HG03432 (cell line): Measurements from ENCODE around the gene SIK2.

Source experiments
- ATAC-seq: cut with Tn5 transposase; IDR thresholded peaks from one replicate; pipeline ENCODE4 v1.9.1; 2021; ENCODE audit warnings: mild to moderate bottlenecking, moderate library complexity; ENCODE audit not compliant: unreplicated experiment

Gene SIK2

GRCh38 chr11:111601979-111602864 is at the start of gene SIK2:
Gene SIK2 (plus strand): TSS chr11:111602449. CDS start chr11:111602564, 115 bp downstream.
- ATAC-seq: peak; percentile 89

GRCh38 chr11:111554532-111554931 is 47.7 kb upstream of the SIK2 start:
- ATAC-seq: no peak

- ATAC-seq: no peak
Measured at GRCh38 chr11:111555255-111555654, 47.0 kb upstream of the SIK2 start.

DNA sequence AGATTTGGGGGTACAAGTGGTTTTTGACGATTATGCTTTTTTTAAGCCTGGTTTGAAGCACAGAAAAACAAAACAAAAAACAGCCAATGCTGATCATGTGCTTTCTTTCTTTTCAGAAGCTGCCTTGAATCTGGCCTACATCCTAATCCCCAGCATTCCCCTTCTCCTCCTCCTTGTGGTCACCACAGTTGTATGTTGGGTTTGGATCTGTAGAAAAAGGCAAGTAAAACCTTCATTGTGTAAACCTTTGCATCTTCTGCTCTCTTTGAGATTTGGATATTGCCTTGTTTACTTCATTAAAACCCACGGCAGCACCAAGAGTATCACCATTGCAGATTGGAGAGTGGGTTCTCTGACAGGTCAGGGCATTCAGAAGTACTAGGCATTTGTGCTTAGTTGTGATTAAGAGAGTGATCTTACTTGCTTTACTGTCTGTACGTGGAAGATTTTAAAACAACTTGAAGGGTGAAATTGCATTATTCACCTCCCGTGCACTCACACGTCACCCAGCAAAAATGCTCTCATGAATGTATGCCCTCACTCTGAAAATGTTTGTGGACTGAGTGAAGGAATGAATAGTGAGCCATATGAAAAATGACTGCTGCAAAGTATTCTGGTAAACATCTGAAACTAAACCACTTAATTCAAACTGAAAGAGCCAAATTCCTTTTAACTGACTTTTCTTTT is 44.7 kb upstream of the SIK2 start:
- ATAC-seq: no peak

GRCh38 chr11:111559800-111560464 is 42.3 kb upstream of the SIK2 start:
- ATAC-seq: no peak

GRCh38 chr11:111560800-111561199 is 41.4 kb upstream of the SIK2 start:
- ATAC-seq: no peak

DNA sequence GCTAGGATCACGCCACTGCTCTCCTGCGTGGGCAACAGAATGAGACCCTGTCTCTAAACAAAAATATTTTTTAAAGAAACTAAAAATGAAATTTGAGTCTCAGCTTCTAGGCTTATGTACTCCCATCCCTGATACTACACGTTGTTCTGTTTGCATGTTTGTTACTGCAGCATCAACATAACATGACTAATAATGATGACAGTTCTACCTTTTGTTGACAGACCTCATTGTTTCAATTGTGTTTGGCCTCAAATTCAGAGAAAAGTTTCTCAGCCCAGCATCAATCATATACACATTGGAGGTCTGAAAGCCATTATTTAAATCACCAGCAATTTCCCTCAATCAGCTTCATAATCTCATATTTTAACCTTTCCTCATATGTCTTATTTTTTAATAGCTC is 40.9 kb upstream of the SIK2 start:
- no peak for ATAC-seq

DNA sequence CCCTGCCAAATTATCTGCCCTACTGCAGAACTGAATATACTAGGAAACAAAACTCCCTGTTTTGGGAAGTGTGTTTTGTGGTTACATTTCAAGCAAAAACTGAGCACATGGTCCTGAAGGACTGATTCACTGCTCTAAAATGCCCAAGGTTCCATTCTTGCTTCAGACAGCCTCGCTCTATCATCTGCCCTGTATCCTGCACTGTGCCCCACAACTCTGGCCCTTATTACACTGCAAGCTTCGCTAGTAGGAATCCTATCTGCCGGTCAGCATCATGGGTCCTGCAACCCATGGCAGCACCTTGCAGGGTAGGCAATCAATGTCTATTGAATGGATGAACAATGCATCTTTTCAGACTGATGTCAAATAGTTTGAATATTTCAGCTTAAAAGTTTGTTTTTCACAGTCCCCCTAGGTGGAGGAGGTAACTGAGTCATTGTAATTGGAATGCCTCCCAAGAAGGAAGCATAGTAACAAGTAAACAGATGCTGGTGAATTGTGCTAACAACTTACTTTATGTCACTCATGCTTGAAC is 40.4 kb upstream of the SIK2 start:
- ATAC-seq: no peak

DNA sequence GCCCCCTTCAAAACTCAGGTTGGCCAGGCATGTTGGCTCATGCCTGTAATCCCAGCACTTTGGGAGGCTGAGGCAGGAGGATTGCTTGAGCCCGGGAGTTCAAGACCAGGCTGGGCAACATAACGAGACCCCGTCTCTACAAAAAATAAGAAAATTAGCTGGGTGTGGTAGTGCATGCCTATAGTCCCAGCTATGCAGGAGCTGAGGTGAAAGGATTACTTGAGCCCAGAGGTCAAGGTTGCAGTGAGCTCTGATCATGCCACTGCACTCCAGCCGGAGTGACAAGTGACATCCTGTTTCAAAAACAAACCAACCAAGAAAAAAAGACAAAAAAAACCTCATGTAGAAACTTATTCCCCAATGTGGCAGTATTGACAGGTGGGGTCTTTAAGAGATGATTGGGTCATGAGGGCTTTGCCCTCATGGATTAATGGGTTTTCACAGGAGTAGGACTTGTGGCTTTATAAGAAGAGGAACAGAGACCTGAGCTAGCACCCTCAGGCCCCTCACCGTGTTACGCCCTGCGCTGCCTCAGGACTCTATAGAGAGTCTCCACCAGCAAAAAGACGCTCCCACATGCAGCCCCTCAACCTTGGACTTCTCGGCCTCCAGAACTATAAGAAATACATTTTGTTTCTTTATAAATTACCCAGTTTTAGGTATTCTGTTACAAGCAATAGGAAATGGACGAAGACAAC is 39.4 kb upstream of the SIK2 start:
- ATAC-seq: no peak

GRCh38 chr11:111565114-111565720 is 37.0 kb upstream of the SIK2 start:
- no peak for ATAC-seq

GRCh38 chr11:111566324-111566723 is 35.9 kb upstream of the SIK2 start:
- no peak for ATAC-seq

- ATAC-seq: no peak
Measured at GRCh38 chr11:111569476-111569875, 32.8 kb upstream of the SIK2 start.

GRCh38 chr11:111570796-111571195 is 31.5 kb upstream of the SIK2 start:
- ATAC-seq: no peak

DNA sequence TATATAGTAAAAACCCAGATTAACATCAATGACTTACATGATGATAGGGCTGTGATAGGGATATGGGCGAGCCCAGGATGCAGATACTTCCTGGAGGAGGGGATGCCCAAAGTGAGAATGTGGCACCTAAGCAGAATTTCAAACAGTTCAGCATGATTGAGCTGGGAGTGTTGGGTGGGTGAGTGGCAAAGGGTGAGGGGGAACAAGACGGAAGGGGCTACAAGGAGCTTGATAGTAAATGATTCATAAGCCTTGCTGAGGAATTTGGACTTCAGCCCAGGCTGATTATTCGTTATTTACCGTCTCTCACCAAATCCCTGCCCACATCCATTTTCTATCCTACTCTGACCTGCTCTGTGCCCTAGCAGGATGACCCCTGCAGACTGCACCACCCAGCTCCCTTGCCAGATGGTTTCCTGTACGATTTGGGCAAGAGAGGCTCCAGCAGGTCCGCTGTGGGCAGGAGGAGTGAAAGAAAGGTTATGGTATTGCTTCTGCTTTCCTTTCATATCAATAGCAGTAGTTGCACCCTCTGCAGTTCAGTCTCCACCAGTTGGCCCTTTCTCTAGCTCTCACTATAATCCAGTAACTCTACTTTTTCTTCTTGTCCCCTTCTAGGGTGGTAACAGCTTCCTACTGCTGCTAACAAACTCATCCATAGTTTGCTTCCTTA is 30.3 kb upstream of the SIK2 start:
- ATAC-seq: no peak

DNA sequence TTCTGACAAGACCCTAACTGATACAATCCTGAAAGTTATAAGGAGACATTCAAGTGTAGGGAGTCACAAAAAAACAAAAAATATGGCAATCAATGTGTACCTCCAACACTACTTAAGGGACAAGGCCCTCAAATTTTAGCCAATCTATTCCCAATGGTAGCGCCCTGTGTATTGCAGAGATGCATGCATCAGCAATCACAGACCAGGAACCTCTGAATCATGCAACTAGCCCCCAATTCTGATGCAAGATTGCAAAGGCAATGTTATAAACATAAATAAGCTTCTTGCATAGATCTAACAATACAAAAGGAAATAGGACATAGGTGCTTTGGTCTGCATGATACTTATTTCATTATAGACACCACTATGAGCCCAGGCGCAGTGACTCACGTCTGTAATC is 29.7 kb upstream of the SIK2 start:
- no peak for ATAC-seq

DNA sequence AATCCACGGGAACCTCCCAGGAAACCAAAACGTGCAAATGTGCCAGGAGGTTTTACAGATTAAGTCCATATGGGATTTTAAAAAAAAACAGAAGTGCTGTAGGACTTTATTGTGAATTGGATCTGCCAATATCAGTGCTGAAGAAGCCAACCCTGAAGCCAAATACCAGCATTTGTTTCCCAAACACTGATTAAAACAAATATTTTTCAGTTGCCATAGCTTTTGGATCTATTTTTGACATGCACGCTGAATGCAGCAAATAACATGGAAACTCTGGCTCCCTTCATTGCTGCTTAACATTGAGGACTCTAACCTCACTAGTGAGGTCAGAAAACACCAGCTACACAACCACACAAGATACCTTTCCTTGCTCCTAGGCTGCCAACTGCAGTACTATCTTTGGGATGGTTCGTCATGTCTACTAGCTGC is 28.4 kb upstream of the SIK2 start:
- ATAC-seq: no peak

DNA sequence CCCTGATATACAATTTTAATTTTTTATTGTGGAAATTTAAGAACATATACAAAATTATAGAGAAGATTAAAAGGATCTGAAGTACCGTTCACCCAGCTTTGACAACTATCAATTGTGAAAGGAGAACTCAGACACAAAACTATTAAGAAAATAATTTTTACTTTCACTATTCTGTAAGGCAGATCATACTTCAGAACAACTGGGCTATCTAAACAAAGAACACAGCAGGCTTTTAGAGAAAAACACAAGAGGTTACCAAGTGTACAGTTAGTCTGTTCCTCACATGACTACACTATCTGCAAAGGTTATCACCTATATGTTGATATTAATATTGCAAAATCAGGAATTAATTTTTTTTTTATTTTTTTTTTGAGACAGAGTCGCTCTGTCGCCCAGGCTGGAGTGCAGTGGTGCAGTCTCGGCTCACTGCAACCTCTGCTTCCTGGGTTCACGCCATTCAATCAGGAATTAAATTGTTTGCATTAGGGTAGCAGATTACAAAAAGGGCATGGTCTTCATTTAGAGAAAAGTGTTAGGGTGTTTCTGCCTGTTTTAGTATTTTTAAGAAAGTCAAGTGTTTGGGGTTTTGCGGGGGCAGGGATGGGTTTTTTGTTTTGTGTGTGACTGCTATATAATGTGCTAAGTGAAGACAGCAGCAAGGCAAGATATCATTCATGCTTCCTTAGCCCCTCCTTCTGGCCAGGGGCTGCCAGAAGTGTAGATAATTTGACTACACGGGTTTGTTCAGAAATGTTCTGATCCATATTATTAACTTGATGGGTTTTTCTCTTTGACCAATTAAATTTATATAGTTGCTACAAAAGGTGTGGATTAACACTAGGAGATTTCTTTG is 27.6 kb upstream of the SIK2 start:
- ATAC-seq: peak; percentile 62

- ATAC-seq: no peak
Measured at GRCh38 chr11:111575740-111576139, 26.5 kb upstream of the SIK2 start.

DNA sequence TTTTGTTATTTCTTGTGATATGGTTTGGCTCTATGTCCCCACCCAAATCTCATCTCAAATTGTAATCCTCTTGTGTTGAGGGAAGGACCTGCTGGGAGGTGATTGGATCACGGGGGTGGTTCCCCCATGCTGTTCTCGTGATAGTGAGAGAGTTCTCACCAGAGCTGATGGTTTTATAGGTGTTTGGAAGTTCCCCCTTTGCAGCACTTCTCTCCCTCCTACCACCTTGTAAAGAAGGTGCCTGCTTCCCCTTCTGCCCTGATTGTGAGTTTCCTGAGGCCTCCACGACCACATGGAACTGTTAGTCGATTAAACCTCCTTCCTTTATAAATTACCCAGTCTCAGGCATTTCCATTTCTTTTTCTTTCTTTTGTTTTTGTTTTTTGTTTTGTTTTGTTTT is 24.4 kb upstream of the SIK2 start:
- no peak for ATAC-seq
